K562 (cell line): ENCODE data around the gene DPM1. TPM values are rescaled to one million over a fixed set of nuclear protein-coding genes. Genes with fewer than 3 reads are reported as not detected.

Experiments
- ADNP ChIP-seq: fragments of 200-800 bp; sonication (Bioruptor generic); IDR thresholded peaks from 2 replicates; pipeline ENCODE4 v1.6.1; 2016; ENCODE audit warnings: missing genetic modification characterization, missing compliant biosample characterization
- ARID2 ChIP-seq: fragments of 450-650 bp; IDR thresholded peaks from 2 replicates; pipeline ENCODE4 v1.6.1; 2017; ENCODE audit warnings: antibody characterized with exemption, mild to moderate bottlenecking
- BMI1 ChIP-seq: fragments of 150-350 bp; IDR thresholded peaks from 2 replicates; pipeline ENCODE4 v1.6.1; 2014; ENCODE audit warnings: low read length
- CEBPB ChIP-seq: fragments of 450-650 bp; IDR thresholded peaks from 2 replicates; pipeline ENCODE4 v1.6.1; 2016; ENCODE audit warnings: missing genetic modification characterization, missing compliant biosample characterization
- CEBPG ChIP-seq, 3 experiments: fragments of 200-800 bp in 1 of 3; sonication (Bioruptor generic) in 1 of 3; sonication (generic) in 1 of 3; formaldehyde crosslinking in 1 of 3; IDR thresholded peaks in 2 of 3; conservative IDR thresholded peaks in 1 of 3; 2 replicates each; pipeline versions ENCODE4 v1.6.1 to v1.8.0; 2016 to 2022; ENCODE audit warnings: missing compliant biosample characterization in 2 of 3, missing genetic modification characterization in 2 of 3, mild to moderate bottlenecking in 1 of 3, missing genetic modification reagents in 1 of 3
- CREBBP ChIP-seq: IDR thresholded peaks from one replicate; pipeline ENCODE4 v1.6.1; 2012; ENCODE audit warnings: low read depth, mild to moderate bottlenecking, control low read depth, inconsistent platforms, low read length
- EWSR1 ChIP-seq: fragments of 450-650 bp; IDR thresholded peaks from 2 replicates; pipeline ENCODE4 v1.6.1; 2018; ENCODE audit warnings: borderline replicate concordance, mild to moderate bottlenecking, low read depth, moderate library complexity; ENCODE audit not compliant: partially characterized antibody
- HEY1 ChIP-seq: fragments of 250-450 bp; sonication (Bioruptor Pico); IDR thresholded peaks from 2 replicates; pipeline ENCODE4 v1.5.0; 2020; ENCODE audit warnings: mild to moderate bottlenecking, moderate library complexity, borderline replicate concordance
- MCM7 ChIP-seq, 2 experiments: fragments of 450-650 bp; IDR thresholded peaks; 2 replicates each; pipeline ENCODE4 v1.6.1; 2016 to 2018
- NFE2L1 ChIP-seq: fragments of 450-650 bp; IDR thresholded peaks from 2 replicates; pipeline ENCODE4 v1.6.1; 2016; ENCODE audit warnings: missing genetic modification characterization, low read depth, mild to moderate bottlenecking, missing compliant biosample characterization, moderate library complexity, borderline replicate concordance
- NR1H2 ChIP-seq: sonication (generic); formaldehyde crosslinking; IDR thresholded peaks from 2 replicates; pipeline ENCODE4 v1.4.0; 2020; ENCODE audit warnings: mild to moderate bottlenecking, missing genetic modification reagents
- NRF1 ChIP-seq, 2 experiments: fragments of 450-650 bp; IDR thresholded peaks in 1 of 2; conservative IDR thresholded peaks in 1 of 2; 2 replicates each; pipeline ENCODE4 v1.6.1; 2014; ENCODE audit warnings: mild to moderate bottlenecking in 2 of 2
- POLR2A ChIP-seq: fragments of 450-650 bp; conservative IDR thresholded peaks from 2 replicates; pipeline ENCODE4 v1.6.1; 2016
- POLR3A ChIP-seq: IDR thresholded peaks from 2 replicates; pipeline ENCODE4 v1.6.1; 2011; ENCODE audit warnings: borderline replicate concordance, mild to moderate bottlenecking, moderate library complexity; ENCODE audit not compliant: insufficient read length, insufficient read depth; ENCODE audit errors: extremely low read depth
- RBM17 ChIP-seq: fragments of 200-400 bp; formaldehyde crosslinking; IDR thresholded peaks from 2 replicates; pipeline ENCODE4 v1.6.1; 2017; ENCODE audit warnings: low read depth, mild to moderate bottlenecking, low read length, borderline replicate concordance
- SNIP1 ChIP-seq: fragments of 450-650 bp; IDR thresholded peaks from 2 replicates; pipeline ENCODE4 v1.7.1; 2017; ENCODE audit warnings: low read depth, mild to moderate bottlenecking
- SP2 ChIP-seq: IDR thresholded peaks from 2 replicates; pipeline ENCODE4 v1.6.1; 2011; ENCODE audit warnings: mild to moderate bottlenecking, low read depth, low read length, moderate library complexity; ENCODE audit not compliant: poor library complexity, severe bottlenecking; ENCODE audit errors: extremely low read depth
- TCF7L2 ChIP-seq: fragments of 150-350 bp; IDR thresholded peaks from 2 replicates; pipeline ENCODE4 v1.6.1; 2016; ENCODE audit warnings: low read depth, mild to moderate bottlenecking, low read length, moderate library complexity
- ZC3H8 ChIP-seq: fragments of 450-650 bp; IDR thresholded peaks from 2 replicates; pipeline ENCODE4 v1.6.1; 2017
- ZEB2 ChIP-seq: fragments of 450-650 bp; IDR thresholded peaks from 2 replicates; pipeline ENCODE4 v1.6.1; 2016
- ZNF133 ChIP-seq: fragments of 250-450 bp; sonication (Bioruptor Pico); IDR thresholded peaks from 2 replicates; pipeline ENCODE4 v1.4.0; 2020; ENCODE audit warnings: mild to moderate bottlenecking
- ZNF175 ChIP-seq: fragments of 200-800 bp; sonication (Bioruptor generic); IDR thresholded peaks from 2 replicates; pipeline ENCODE4 v1.6.1; 2016; ENCODE audit warnings: low read depth, mild to moderate bottlenecking, missing genetic modification characterization, missing compliant biosample characterization
- polyA plus RNA-seq, 8 experiments: library from polyadenylated mRNA; depleted of rRNA in 4 of 8; stranded (reverse) in 5 of 8; unstranded in 3 of 8; fragments of >200 nt; fragmentation: Nextera tagmentation in 2 of 8; fragmentation: Illumina TruSeq in 1 of 8; extraction: Ambion mirVana in 2 of 8; extraction: Trizol in 1 of 8; gene quantifications; 2 replicates each; pipeline versions ENCODE4 v1.2.1 to v1.2.3, GENCODE V29; 2011 to 2014; ENCODE audit warnings: inconsistent platforms in 1 of 8, missing spikeins in 1 of 8
- total RNA-seq, 7 experiments: library from RNA; depleted of rRNA in 6 of 7; stranded (reverse); fragments of >200 nt in 6 of 7; fragmentation: Illumina TruSeq in 2 of 7; extraction: Trizol in 2 of 7; gene quantifications; 2 replicates each; pipeline versions ENCODE4 v1.2.1 to v1.2.3, GENCODE V29; 2011 to 2021; ENCODE audit warnings: low replicate concordance in 1 of 7
- TF ChIP-seq, protein P1 (sequence below): sonication (generic); formaldehyde crosslinking; IDR thresholded peaks from 2 replicates; pipeline ENCODE4 v1.9.0; 2022; ENCODE audit warnings: mild to moderate bottlenecking, missing genetic modification reagents
- TF ChIP-seq, protein P2 (sequence below): sonication (generic); formaldehyde crosslinking; IDR thresholded peaks from 2 replicates; pipeline ENCODE4 v1.8.0; 2022; ENCODE audit warnings: mild to moderate bottlenecking, missing genetic modification reagents
- TF ChIP-seq, protein P3 (sequence below): fragments of 250-450 bp; sonication (Bioruptor Pico); IDR thresholded peaks from 2 replicates; pipeline ENCODE4 v1.4.0; 2020; ENCODE audit warnings: mild to moderate bottlenecking

Gene DPM1
- total and polyA plus RNA-seq, 9 of the 15 experiments (the other 6 are each of a cell fraction or from before 2014, with no cell fraction given), result 75.2 to 190 (median 153) TPM

DNA sequence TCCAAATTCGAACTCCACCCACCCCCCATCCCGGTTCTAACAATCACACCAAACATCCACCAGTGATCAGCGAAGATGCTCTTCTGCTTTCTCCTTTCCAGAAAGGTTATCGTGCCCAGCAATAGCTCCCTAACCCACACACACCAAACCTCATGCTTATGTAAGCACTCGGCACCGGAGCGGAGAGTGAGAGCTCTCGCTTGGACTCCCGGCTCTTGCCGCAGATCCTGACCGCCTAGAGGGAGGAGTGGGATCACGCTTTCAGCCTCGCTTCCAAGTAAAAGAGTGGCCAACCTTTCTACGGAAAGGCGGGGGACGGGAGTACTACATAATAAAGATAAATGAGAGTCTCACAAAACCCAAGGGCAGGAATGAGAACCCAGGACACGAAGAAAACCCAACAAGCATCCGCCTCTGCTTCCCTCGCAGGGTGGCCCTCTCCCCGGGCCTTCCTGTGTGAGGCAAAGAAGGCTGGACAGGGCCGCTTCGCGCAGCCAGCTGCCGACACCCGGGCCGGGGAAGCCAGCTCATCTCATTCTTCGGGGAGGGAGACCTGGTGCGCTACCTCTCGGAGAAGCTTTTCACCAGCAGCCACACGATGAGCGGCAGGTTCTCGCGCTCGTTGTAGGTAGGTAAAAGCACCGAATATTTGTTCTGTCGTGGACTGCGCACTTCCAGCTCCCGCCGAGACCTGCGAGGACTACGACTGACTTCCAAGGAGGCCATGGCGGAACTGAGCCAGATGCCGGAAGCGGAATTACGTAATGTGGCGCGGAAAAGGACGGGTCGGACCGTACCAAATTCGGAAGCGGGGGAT lies at the start of gene DPM1 (continued):
- no peak for TF ChIP-seq ZNF133 (CRISPR knock-in tag)
- no peak for TF ChIP-seq ZC3H8
- no peak for TF ChIP-seq NFE2L1
- TF ChIP-seq, protein P1, sequence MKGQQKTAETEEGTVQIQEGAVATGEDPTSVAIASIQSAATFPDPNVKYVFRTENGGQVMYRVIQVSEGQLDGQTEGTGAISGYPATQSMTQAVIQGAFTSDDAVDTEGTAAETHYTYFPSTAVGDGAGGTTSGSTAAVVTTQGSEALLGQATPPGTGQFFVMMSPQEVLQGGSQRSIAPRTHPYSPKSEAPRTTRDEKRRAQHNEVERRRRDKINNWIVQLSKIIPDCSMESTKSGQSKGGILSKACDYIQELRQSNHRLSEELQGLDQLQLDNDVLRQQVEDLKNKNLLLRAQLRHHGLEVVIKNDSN, result 0 out of 2 replicates have a peak, but pooled peaks have one; percentile 12
- no peak for TF ChIP-seq SNIP1
- TF ChIP-seq NR1H2 (CRISPR knock-in tag), result no peak
- peak; percentile 68; the same call in 1 of the 2 replicates for TF ChIP-seq CEBPG (CRISPR knock-in tag; IDR thresholded peaks at IDR 0.05)
- TF ChIP-seq CEBPG (tag; conservative IDR thresholded peaks at IDR 0.05 in 1 of 2, IDR thresholded peaks at IDR 0.05 in 1 of 2), result peak; percentile 83 to 92
- TF ChIP-seq TCF7L2, result no peak
- no peak for TF ChIP-seq EWSR1
- no peak for TF ChIP-seq ADNP (tag)
- no peak for TF ChIP-seq ARID2
- TF ChIP-seq POLR2A, result peak; percentile 98
- peak in 1 of 2 experiments; percentile 8; a peak in 1 of 4 replicates for TF ChIP-seq NRF1 (conservative IDR thresholded peaks at IDR 0.05 in 1 of 2, IDR thresholded peaks at IDR 0.05 in 1 of 2)
- TF ChIP-seq HEY1 (CRISPR knock-in tag), result no peak
- TF ChIP-seq, protein P2, sequence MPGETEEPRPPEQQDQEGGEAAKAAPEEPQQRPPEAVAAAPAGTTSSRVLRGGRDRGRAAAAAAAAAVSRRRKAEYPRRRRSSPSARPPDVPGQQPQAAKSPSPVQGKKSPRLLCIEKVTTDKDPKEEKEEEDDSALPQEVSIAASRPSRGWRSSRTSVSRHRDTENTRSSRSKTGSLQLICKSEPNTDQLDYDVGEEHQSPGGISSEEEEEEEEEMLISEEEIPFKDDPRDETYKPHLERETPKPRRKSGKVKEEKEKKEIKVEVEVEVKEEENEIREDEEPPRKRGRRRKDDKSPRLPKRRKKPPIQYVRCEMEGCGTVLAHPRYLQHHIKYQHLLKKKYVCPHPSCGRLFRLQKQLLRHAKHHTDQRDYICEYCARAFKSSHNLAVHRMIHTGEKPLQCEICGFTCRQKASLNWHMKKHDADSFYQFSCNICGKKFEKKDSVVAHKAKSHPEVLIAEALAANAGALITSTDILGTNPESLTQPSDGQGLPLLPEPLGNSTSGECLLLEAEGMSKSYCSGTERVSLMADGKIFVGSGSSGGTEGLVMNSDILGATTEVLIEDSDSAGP, result no peak
- TF ChIP-seq MCM7 (IDR thresholded peaks at IDR 0.05), result no peak
- TF ChIP-seq POLR3A, result no peak
- no peak for TF ChIP-seq ZNF175 (CRISPR knock-in tag)
- no peak for TF ChIP-seq CREBBP
- peak; percentile 84; the same call in 1 of the 2 replicates for TF ChIP-seq CEBPB
- no peak for TF ChIP-seq RBM17
- no peak for TF ChIP-seq ZEB2
- TF ChIP-seq, protein P3, sequence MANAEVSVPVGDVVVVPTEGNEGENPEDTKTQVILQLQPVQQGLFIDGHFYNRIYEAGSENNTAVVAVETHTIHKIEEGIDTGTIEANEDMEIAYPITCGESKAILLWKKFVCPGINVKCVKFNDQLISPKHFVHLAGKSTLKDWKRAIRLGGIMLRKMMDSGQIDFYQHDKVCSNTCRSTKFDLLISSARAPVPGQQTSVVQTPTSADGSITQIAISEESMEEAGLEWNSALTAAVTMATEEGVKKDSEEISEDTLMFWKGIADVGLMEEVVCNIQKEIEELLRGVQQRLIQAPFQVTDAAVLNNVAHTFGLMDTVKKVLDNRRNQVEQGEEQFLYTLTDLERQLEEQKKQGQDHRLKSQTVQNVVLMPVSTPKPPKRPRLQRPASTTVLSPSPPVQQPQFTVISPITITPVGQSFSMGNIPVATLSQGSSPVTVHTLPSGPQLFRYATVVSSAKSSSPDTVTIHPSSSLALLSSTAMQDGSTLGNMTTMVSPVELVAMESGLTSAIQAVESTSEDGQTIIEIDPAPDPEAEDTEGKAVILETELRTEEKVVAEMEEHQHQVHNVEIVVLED (CRISPR knock-in tag), result no peak
- no peak for TF ChIP-seq SP2
- no peak for TF ChIP-seq BMI1
